Measurements from ENCODE around the gene CCDC91.

Gene CCDC91, protein sequence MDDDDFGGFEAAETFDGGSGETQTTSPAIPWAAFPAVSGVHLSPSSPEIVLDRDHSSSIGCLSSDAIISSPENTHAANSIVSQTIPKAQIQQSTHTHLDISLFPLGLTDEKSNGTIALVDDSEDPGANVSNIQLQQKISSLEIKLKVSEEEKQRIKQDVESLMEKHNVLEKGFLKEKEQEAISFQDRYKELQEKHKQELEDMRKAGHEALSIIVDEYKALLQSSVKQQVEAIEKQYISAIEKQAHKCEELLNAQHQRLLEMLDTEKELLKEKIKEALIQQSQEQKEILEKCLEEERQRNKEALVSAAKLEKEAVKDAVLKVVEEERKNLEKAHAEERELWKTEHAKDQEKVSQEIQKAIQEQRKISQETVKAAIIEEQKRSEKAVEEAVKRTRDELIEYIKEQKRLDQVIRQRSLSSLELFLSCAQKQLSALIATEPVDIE

DNA sequence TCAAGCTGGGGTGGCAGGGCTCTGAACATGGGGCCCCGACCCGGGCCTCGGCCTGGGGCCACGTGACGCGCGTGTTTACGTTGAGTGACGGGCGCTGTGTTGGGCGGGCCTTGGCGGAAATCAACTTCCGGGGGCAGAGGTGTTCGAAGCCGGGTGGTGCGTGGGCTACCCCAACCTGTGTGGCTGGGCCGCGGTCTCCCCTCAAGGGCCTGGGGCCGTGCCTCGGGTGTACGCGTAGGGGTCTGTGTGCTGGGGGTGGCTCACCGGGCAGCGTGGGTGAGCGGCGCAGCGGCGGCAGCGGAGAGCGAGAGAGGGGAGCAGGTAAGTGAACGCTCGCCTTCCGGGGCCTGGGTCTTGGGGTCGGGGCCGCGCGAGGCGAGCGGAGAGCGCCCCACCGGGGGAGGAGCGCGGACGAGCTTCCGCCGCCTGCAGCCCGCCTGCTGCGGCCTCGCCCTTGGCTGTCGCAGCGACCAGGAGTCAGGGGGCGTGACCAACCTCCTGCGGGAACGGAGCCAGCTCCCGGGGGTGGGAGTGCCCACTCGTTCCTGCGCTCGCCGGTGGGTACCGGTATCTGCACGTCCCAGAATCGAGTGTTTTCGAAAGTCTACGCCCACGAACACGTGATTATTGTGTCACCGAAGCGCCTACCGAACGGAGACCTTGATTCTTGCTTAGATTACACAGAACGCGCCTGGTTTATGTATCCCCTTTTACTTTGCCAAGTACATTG, at the start of gene CCDC91:
Gene CCDC91, plus strand, starts transcription at position 136 of the 730 bp plus-strand sequence. CDS start 66,760 bp downstream, outside the sequence.
- DNase-seq = peak; percentile 70 to 95 (median 88)

DNA sequence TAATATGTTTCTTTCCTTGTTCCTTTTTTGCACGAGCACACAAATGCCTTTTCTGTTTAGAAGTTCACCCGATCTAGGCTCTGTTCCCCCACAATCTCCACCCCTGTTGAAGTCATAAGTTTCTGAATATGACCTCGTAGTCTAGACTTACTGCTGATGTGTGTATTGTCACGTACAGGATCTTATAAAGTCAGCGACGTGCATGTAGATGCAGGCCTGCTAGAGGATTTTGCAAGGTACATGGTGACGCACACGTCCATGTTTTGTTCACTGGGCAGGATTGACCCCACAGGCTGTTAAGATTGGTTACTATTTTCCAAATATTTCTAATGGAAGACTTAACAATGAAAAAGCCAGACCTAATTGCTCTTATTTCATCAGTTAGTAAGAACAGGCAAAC, 46.2 kb upstream of the CCDC91 start:
- DNase-seq = no peak
- intact Hi-C loops (cut with DNase I) = no loop called here

More for the DNA sequence above, at the start of gene CCDC91:
- intact Hi-C loops (cut with DNase I) = loop anchor here (10.0 kb wide), 1 partner anchor 216 kb away; the partner anchor contains the start of gene PTHLH

DNA sequence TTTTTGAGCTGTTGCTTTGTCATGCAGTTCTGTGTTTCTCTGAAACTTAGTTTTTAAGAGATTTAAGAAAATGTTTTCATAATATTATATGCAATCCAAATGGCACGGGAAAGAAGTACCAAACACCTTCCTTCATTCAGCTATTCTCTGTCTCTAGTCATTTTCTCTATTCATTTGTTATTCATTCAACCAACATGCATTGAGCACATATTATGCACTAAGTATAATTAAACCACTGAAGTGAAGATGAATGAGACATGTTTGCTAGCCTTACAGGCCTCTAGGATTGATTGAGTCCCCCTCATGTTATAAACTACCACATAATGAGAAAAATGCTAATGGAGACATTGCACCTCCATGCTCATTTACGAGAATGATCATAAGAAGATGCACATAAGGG, 45.7 kb upstream of the CCDC91 start:
- no peak for DNase-seq
- intact Hi-C loops (cut with DNase I) = no loop called here

DNA sequence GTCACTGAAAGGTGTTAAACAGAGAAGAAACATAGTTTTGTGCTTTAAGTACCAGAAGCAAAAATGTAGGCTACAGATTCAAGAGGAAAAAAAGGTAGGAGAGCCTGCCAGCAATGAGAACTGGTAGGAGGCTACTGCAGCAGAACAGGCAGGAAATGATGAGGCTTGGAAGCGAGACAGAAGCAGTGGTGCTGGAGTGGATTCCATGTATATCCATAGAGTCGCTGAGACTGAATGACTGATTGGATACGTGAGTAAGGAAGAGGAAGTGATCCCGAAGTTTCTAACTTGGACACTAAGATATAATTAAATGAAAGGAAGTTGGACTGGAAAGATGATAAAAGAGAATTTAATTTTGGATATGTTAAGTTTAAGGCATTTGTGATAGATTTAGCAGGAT, 45.0 kb upstream of the CCDC91 start:
- no peak for DNase-seq
- intact Hi-C loops (cut with DNase I) = no loop called here

DNA sequence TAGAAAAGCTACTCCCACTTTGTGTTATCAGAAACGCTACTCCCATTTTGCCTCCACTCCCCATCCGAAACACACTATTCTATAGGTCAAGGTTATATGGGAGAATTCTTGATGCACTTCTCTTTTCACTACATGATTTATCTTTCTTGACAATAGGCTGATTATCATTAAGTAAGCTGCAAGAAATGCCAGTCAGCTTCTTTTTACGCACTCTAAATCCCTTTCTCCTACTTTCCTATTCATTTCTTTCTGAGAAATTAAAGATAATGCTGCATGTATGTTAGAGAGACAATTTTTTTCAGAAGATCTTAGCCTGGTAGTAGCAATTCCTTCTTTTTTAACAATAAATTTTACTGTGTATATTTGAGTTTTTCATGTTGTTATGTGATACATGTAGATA, 41.0 kb upstream of the CCDC91 start:
- no peak for DNase-seq
- intact Hi-C loops (cut with DNase I) = no loop called here

DNA sequence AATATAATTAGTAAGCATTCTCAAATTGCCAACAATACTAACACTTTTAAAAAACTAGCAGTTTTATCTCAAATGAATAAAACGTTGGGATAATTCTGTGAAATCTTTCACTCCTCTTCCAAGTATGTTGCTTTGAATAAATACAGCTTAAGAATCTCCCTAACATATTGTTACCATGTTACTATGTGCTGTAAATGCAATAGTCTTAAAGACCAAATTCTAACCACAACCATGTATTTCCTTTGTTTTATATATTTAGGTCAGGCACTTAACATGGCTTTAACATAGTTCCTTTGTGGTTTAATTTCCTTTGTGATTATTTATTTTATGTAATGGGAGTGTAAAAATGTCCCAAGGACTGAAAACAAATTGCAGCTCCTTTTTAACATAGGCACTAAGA, 33.9 kb upstream of the CCDC91 start:
- no peak for DNase-seq
- intact Hi-C loops (cut with DNase I) = no loop called here

DNA sequence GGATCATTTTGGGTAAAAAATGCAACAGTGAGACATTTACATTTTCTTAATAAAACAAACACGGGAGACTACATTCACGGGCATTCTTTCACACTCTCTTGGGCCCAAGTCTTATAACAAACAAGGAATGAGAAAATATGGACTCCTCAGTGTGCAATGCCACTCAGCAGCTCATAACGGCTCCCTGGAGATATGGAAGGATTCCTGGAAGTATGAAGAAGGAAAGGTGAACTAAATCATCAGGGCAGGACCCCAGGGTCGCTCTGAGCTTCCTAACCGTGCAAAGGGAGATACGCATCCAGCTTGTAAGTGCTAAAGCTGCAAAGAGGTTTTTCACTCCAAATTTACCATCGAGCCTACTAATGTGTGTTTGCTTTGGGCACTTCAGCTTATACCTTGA, 33.5 kb upstream of the CCDC91 start:
- intact Hi-C loops (cut with DNase I) = no loop called here
- DNase-seq = no peak

DNA sequence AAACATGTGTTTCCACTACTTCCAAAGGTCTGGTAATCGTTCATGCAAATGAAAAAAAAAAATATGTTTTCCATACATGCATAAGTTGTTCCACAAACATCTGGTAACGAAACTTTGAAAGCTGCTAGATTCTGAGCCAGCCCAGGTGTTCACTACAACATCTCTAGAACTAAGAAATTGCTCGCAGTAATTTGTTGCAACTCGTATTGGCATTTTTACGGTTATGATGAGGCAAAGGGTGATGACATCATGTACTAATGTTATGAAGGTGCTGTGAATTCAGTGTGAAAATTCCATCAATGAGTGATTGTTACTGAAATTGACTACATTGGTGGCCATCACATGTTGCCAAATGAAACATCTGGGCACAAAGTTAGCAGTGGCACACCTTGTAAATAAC, 31.9 kb upstream of the CCDC91 start:
- DNase-seq = no peak
- intact Hi-C loops (cut with DNase I) = no loop called here

DNA sequence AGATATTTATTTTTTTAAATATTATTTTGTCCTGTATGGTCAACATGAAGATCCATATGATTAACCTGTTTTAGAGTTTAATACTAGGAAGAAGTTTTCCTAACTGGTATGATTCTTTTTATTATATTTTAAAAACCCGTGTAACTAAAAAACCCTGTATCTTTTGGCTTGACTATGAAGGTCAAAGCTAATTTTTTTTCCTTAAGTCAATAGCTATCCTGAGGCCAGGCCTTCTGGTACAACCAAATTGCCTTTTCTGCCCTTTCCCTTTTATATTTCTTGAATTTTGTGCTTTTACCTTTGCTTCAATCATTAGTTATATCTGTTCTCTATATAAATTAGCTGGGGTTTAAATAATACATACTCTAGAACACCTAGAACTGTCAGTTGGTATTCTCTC, 30.6 kb upstream of the CCDC91 start:
- intact Hi-C loops (cut with DNase I) = no loop called here
- no peak for DNase-seq

DNA sequence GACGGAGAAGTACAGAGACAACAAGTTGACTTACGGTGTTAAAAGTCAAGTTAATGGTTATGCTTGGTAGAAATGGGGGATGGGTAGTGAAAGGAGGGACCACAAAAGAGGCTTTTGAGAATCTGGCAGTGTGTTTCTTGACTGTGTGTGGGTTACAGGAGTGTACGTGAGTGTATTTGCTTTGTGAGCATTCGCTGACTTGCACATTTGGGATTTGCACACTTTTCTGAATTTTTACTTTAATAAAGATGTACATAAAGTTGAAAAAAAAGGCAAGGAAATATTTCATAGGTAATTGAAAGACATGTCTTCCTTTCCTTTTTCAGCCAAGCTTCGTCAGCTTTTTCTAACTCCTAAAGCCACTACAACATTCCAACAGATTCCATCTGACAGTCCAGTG, 28.6 kb upstream of the CCDC91 start:
- intact Hi-C loops (cut with DNase I) = no loop called here
- DNase-seq = no peak

DNA sequence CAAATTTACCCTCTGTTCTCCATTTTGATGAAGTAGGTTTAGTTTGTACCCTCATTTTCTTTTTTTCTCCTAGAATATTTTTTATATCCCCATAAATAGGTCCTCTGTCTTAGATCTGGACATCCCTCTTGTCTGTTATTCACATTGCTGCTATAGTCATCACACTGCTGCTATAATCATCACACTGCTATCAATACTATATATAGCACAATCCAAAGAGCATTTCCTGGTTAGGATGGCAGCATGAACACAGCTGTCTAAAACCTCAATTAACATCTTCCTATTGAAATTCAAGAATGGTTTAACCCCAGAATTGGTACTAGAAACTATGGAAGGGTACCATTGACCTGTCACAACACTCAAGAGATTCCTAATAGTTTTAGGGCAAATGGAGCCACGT, 27.6 kb upstream of the CCDC91 start:
- DNase-seq = no peak
- intact Hi-C loops (cut with DNase I) = no loop called here

DNA sequence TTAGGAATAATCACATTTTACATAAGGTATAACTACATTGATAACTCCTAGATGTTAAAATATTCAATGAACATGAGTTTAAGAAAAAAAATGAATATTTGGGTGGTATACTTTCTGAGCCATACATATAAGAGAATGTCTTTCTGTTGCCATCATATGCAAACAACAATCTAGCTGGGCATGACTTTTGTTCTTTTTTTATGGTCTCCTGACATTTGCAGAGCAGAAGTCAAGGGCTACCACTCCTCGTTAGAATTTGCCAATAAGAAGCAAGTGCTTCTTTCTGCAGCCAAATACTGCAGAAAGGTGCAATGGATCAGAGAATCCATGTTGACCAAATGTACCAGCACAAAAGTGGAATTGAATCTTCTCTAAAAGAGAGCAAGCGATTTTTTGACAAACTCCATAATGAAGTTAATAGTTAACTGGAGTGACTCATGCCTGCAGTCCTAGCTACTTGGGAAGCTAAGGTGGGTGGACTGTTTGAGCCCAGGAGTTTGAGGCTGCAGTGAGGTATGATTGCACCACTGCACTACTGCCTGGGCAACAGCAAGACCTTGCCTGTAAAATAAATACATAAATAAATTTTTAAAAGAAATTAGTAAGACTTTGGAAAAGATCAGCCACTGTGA, 25.5 kb upstream of the CCDC91 start:
- intact Hi-C loops (cut with DNase I) = no loop called here
- DNase-seq = no peak

DNA sequence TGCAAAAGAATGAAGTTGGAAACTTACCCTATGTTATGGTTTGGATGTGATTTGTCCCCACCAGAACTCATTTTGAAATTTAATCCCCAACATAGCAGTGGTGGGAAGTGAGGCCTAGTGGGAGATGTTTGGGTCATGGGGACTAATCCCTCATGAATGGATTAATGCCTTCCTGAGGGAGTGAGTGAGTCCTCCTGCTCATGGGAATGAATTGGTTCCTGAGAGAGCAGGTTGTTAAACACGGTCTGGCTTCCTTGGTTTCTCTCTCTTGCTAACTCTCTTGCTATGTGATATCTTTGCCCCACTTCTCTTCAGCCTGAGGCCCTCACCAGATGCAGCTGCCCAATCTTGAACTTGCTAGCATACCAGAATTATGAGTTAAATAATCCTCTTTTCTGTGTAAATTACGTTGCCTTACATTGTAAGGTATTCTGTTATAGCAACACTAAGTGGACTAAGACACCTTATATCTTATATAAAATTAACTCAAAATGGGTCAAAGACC, 22.2 kb upstream of the CCDC91 start:
- intact Hi-C loops (cut with DNase I) = no loop called here
- no peak for DNase-seq

DNA sequence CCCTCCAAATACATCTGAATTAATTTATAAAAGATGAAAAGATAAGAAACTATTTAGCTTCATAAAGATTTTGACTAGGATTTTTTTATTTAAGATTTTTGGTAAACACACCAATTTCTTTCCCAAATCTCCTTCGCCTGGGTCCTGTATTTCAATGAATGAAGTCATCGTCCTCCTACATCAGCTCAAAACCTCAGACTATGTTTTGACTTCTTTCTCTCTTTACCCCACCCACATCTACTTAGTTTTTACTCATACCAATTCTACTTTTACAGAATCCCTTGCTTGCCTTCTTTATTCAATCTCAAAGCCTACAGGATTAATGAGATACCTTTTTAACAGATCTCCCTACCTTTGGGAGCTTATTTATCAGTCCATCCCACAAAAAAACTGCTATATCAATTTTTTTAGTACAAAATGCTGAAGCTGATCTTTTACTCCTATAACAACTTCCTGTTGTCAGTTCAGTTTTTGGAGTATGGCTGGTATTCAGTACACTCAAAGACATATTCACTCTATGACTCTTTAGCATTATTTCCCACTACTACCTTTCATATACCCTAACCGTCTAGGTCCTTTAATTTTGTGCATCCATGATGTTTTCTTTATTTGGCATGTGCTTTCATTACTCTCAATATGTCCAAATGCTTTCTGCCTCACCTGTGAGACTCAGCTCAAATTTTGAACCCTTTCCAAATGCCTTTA, 18.7 kb upstream of the CCDC91 start:
- DNase-seq = peak in 1 of 42 donors; percentile 7
- intact Hi-C loops (cut with DNase I) = no loop called here

DNA sequence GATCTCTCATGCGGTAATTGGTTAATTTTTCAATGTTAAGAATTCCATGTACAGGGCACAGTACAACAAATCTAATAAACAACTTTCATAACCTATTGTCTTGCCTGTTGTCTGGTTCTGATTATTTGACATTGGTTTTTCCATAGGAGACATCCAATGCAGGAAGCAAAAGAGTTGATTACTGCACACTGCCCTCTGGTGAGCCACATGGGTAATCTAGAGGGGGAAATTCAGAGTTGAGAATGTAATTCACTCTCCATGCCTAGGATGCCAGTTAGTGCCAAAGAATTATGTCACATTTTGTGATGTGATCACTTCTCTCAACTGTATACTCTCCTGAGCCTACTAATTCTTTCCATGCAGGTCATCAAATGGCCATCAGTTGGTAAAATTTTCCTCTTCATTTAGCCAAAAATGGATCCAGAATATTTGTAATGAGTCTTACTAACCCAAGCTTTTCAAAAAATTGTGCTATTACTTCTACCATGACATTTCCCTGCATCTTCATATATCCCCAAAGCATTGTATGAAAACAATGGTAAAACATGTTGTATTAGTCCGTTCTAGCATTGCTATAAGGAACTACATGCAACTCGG, 17.7 kb upstream of the CCDC91 start:
- DNase-seq = peak in 12 of 42 donors; percentile 4 to 49 (median 10)
- intact Hi-C loops (cut with DNase I) = no loop called here

DNA sequence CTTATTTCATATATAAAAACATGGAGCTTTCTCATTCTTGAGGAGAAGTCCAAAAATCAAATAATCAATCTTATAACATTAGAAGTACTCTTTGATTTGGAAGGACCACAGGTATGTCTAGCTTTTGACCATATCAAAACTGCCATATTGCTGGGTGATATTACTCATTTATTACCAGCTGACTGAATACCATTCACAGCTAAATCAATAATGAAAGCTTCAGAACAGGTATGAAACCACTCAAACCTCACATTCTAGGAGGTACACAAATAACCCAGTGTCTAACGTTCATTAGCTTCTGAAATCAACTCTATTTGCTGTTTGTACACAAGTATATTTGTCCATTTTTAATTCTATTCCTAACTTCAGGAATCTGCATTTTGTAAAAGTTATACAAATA, 16.8 kb upstream of the CCDC91 start:
- intact Hi-C loops (cut with DNase I) = no loop called here

DNA sequence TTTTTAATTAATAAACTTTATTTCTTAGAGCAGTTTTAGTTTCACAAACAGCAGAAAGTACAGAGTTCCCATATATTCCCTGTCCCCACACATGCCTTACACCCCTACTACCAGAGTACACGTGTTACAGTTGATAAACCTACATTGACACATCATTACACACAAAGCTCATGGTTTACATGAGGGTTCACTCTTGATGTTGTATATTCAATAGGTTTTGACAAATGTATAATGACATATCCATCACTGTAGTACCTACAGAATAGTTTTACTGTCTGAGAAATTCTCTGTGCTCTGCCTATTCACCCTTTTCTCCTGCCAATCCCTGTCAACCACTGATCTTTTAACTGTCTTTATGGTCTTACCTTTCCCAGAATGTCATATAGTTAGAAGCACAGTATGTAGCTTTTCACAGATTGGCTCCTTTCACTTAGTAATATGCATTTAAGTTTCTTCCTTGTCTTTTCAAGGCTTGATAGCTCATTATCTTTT, 15.1 kb upstream of the CCDC91 start:
- DNase-seq = no peak
- intact Hi-C loops (cut with DNase I) = no loop called here

More for the DNA sequence above, 16.8 kb upstream of the CCDC91 start:
- DNase-seq = no peak

DNA sequence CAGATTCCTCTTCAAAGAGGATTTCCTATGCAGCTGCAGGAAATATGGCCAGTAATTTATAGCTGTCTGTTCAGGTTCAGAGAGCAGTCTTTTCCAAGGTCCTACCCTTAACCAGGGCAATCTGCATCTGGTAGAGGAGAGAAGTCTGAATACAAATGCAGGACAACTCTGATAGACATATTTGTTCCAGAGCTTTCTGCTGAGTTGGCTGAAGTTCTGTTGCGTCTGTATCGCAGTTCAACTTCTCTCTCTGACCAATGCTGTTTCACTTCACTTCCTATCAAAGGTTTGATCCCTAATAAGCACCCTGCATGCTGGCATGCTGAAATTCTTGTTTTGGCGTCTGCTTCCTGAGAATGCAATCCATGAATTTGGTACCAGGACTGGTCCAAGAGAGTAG, 14.0 kb upstream of the CCDC91 start:
- intact Hi-C loops (cut with DNase I) = no loop called here
- no peak for DNase-seq

DNA sequence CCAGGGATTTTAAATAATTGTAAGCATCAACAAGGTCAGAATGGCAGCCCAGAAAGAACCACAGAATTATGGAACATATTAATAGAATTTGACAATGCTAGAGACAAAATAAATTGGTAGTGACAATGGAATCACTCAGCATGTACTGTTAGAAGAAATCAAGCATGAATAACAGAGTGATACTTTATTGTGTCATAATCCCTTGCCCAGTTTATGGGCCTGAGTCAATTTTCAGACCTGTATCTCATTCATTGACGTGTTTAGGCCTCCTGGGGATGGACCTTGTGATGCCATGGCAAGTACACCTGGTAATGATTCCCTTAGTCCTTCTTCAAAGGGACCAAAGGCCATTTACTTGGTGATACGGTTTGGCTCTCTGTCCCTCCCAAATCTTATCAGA, 12.8 kb upstream of the CCDC91 start:
- intact Hi-C loops (cut with DNase I) = no loop called here
- no peak for DNase-seq
